GM21447 (cell line): ENCODE measurements around the gene RNF31.
"Not testable (repeated sequence)": the region's sequence is repeated elsewhere in the genome, so short reads cannot be mapped to it uniquely, and the experiment has no call there.

Experiments used
- ATAC-seq: cut with Tn5 transposase; IDR thresholded peaks from one replicate; pipeline ENCODE4 v1.9.1; 2021; ENCODE audit not compliant: unreplicated experiment

RNF31 gene

GRCh38 chr14:24146978-24147760 is at the start of gene RNF31:
Gene RNF31 (plus strand): TSS chr14:24147498. CDS start chr14:24147699, 201 bp downstream.
- peak; percentile 82 for ATAC-seq

GRCh38 chr14:24098229-24098926 is 48.9 kb upstream of the RNF31 start:
- ATAC-seq: no peak

- ATAC-seq: no peak
Measured at GRCh38 chr14:24098927-24099813, 48.1 kb upstream of the RNF31 start.

GRCh38 chr14:24100197-24100981 is 46.9 kb upstream of the RNF31 start:
- ATAC-seq: no peak

- no peak for ATAC-seq
Measured at GRCh38 chr14:24100982-24101494, 46.3 kb upstream of the RNF31 start.

GRCh38 chr14:24102357-24103048 is 44.8 kb upstream of the RNF31 start:
- no peak for ATAC-seq

GRCh38 chr14:24103451-24103850 is 43.8 kb upstream of the RNF31 start:
- no peak for ATAC-seq

- ATAC-seq: not testable (repeated sequence)
Measured at GRCh38 chr14:24105609-24106239, 41.6 kb upstream of the RNF31 start.

- no peak for ATAC-seq
Measured at GRCh38 chr14:24106672-24107271, 40.5 kb upstream of the RNF31 start.

GRCh38 chr14:24108336-24108874 is 38.9 kb upstream of the RNF31 start:
- ATAC-seq: no peak

GRCh38 chr14:24110060-24110459 is 37.2 kb upstream of the RNF31 start:
- ATAC-seq: no peak

GRCh38 chr14:24110523-24110922 is 36.8 kb upstream of the RNF31 start:
- ATAC-seq: no peak

GRCh38 chr14:24113379-24113800 is 33.9 kb upstream of the RNF31 start:
- ATAC-seq: no peak

- ATAC-seq: peak; percentile 32
Measured at GRCh38 chr14:24113801-24114531, 33.3 kb upstream of the RNF31 start.

- peak; percentile 81 for ATAC-seq
Measured at GRCh38 chr14:24114532-24115421, 32.5 kb upstream of the RNF31 start, which contains the start of the genes DCAF11 and NRL. Gene DCAF11 (plus strand): TSS chr14:24114777. CDS start chr14:24115595, 818 bp downstream. Gene NRL (minus strand): TSS chr14:24114949. CDS start chr14:24082848, 32,101 bp downstream.

GRCh38 chr14:24115422-24116127 is 31.7 kb upstream of the RNF31 start:
- no peak for ATAC-seq
